ENCODE data around the gene BTBD9. TPM values are rescaled to one million over a fixed set of nuclear protein-coding genes. Genes with fewer than 3 reads are reported as not detected.

BTBD9 gene
- polyA plus RNA-seq, 1 donor (not counting 4 experiments of a cell fraction or from before 2014, with no cell fraction given) = 6.8 TPM

DNA sequence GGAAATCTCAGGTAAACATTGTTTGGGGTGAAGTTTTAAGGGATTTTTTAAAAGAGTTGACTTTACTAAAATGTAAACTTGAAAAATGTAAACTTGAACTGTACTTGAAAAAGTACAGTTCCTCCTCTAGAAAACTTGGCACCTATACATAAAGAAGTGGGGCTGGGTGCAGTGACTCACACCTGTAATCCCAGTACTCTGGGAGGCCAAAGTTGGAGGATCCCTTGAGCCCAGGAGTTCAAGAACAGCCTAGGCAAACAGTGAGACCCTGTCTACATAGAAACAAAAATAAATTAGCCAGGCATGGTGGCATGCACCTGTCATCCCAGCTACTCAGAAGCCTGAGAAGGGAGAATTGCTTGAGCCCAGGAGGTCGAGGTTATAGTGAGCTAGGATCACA is 7.2 kb downstream of the BTBD9 start:
- TF ChIP-seq EZH2 (IDR thresholded peaks at IDR 0.05; ENCODE audit: low read length) = no peak
- TF ChIP-seq, protein P1, sequence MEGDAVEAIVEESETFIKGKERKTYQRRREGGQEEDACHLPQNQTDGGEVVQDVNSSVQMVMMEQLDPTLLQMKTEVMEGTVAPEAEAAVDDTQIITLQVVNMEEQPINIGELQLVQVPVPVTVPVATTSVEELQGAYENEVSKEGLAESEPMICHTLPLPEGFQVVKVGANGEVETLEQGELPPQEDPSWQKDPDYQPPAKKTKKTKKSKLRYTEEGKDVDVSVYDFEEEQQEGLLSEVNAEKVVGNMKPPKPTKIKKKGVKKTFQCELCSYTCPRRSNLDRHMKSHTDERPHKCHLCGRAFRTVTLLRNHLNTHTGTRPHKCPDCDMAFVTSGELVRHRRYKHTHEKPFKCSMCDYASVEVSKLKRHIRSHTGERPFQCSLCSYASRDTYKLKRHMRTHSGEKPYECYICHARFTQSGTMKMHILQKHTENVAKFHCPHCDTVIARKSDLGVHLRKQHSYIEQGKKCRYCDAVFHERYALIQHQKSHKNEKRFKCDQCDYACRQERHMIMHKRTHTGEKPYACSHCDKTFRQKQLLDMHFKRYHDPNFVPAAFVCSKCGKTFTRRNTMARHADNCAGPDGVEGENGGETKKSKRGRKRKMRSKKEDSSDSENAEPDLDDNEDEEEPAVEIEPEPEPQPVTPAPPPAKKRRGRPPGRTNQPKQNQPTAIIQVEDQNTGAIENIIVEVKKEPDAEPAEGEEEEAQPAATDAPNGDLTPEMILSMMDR (optimal IDR thresholded peaks at IDR 0.05 in 1 of 3, IDR thresholded peaks at IDR 0.05 in 1 of 3, conservative IDR thresholded peaks at IDR 0.05 in 1 of 3; ENCODE audit: extremely low read depth in 1 of 3, insufficient read depth in 2 of 3, low read length in 3 of 3) = no peak
- Histone ChIP-seq H3K79me2 (ENCODE audit: control insufficient read depth, insufficient read depth, low read length) (peaks cover 2% of the 10 kb centered on the region), H3K9ac (ENCODE audit: control insufficient read depth, extremely low read depth, insufficient read depth, low read length) (no peak overlapping the region), H3K27me3 (ENCODE audit: control insufficient read depth, extremely low read depth, insufficient read depth, low read length) (no peaks in the 10 kb centered on the region), H3K9me1 (ENCODE audit: control insufficient read depth, extremely low read depth, insufficient read depth, low read length) (no peaks in the 10 kb centered on the region), H3K4me3 (ENCODE audit: control insufficient read depth in 2 of 3, extremely low read depth in 1 of 3, insufficient read depth in 2 of 3, low read depth in 1 of 3, low read length in 3 of 3) (no peak overlapping the region), H3K36me3 (ENCODE audit: control insufficient read depth in 2 of 2, extremely low read depth in 1 of 2, insufficient read depth in 2 of 2, low read length in 2 of 2) (no peaks in the 10 kb centered on the region), H4K20me1 (ENCODE audit: control insufficient read depth, extremely low read depth, insufficient read depth, low read length) (no peaks in the 10 kb centered on the region), H3K27ac (ENCODE audit: control insufficient read depth, insufficient read depth, low read length) (no peak overlapping the region), H3K9me3 (ENCODE audit: control insufficient read depth, low read depth, low read length) (no peaks in the 10 kb centered on the region), H3K4me2 (ENCODE audit: control insufficient read depth, extremely low read depth, insufficient read depth, low read depth, low read length) (no peak overlapping the region), H3K4me1 (ENCODE audit: control insufficient read depth, extremely low read depth, insufficient read depth, low read length) (no peaks in the 10 kb centered on the region), H2AFZ (ENCODE audit: control insufficient read depth, low read length) (no peak overlapping the region)
- dilution Hi-C loops (cut with MboI; ENCODE audit: extremely low pct_ligation_motif_present, low sequenced_read_pairs) = no loop called here
- no peak for FAIRE-seq
- DNase-seq (ENCODE audit: low read depth, low spot score) = no peak

DNA sequence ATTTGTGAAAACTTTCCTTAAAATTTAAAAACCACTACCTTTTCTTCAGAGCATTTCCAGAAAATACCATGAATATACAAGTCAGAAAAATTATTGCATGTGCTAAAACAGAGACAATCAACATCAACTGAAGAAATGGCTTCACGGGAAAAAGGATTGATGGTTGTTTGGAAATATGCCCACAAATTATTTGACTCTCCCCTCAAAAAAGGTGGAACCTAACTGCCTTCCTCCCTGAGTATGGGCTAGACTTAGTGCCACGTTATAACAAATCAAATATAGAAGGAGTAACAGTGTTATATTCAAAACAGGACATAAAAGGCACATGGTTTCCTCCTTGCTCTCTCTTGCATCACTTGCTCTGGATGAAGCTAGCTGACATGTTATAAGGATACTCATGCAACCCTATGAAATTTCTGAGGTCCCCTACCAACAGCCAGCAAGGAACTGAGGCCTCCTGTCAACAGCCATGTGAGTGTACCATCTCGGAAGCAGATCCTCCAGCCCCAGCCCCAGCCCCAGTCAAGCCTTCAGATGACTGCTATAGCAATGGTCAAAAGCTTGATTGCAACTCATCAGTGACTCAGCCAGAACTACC is 8.4 kb downstream of the BTBD9 start:
- dilution Hi-C loops (cut with MboI; ENCODE audit: extremely low pct_ligation_motif_present, low sequenced_read_pairs) = no loop called here
- Histone ChIP-seq H3K9ac (ENCODE audit: control insufficient read depth, extremely low read depth, insufficient read depth, low read length) (no peak overlapping the region), H3K79me2 (ENCODE audit: control insufficient read depth, insufficient read depth, low read length) (peaks cover 2% of the 10 kb centered on the region), H3K4me2 (ENCODE audit: control insufficient read depth, extremely low read depth, insufficient read depth, low read depth, low read length) (no peak overlapping the region), H3K27me3 (ENCODE audit: control insufficient read depth, extremely low read depth, insufficient read depth, low read length) (no peaks in the 10 kb centered on the region), H4K20me1 (ENCODE audit: control insufficient read depth, extremely low read depth, insufficient read depth, low read length) (no peaks in the 10 kb centered on the region), H2AFZ (ENCODE audit: control insufficient read depth, low read length) (no peak overlapping the region), H3K9me1 (ENCODE audit: control insufficient read depth, extremely low read depth, insufficient read depth, low read length) (no peaks in the 10 kb centered on the region), H3K4me1 (ENCODE audit: control insufficient read depth, extremely low read depth, insufficient read depth, low read length) (no peaks in the 10 kb centered on the region), H3K27ac (ENCODE audit: control insufficient read depth, insufficient read depth, low read length) (no peak overlapping the region), H3K36me3 (ENCODE audit: control insufficient read depth in 2 of 2, extremely low read depth in 1 of 2, insufficient read depth in 2 of 2, low read length in 2 of 2) (no peaks in the 10 kb centered on the region), H3K9me3 (ENCODE audit: control insufficient read depth, low read depth, low read length) (no peaks in the 10 kb centered on the region), H3K4me3 (ENCODE audit: control insufficient read depth in 2 of 3, extremely low read depth in 1 of 3, insufficient read depth in 2 of 3, low read depth in 1 of 3, low read length in 3 of 3) (no peak overlapping the region)
- no peak for DNase-seq (ENCODE audit: low read depth, low spot score)
- TF ChIP-seq, protein P1 (optimal IDR thresholded peaks at IDR 0.05 in 1 of 3, IDR thresholded peaks at IDR 0.05 in 1 of 3, conservative IDR thresholded peaks at IDR 0.05 in 1 of 3; ENCODE audit: extremely low read depth in 1 of 3, insufficient read depth in 2 of 3, low read length in 3 of 3) = no peak
- no peak for TF ChIP-seq EZH2 (IDR thresholded peaks at IDR 0.05; ENCODE audit: low read length)
- FAIRE-seq = no peak
